Effector memory CD4-positive, alpha-beta T cell (primary cell): ENCODE measurements around the gene APCDD1L.

Experiments
- DNase-seq, 3 donors: peaks; one replicate each; pipeline ENCODE4 v3.0.0-alpha.2; 2020
- H3K27ac ChIP-seq: 2 replicates; pipeline ENCODE4 v1.7.0; 2013; ENCODE audit warnings: mild to moderate bottlenecking, low read length, moderate library complexity; ENCODE audit not compliant: insufficient read depth, poor library complexity, severe bottlenecking
- H3K27me3 ChIP-seq: replicated peaks from 2 replicates; pipeline ENCODE4 v1.7.0; 2013; ENCODE audit warnings: mild to moderate bottlenecking, low read length; ENCODE audit not compliant: insufficient read depth, control insufficient read depth, poor library complexity, severe bottlenecking
- H3K36me3 ChIP-seq: 2 replicates; pipeline ENCODE4 v1.7.0; 2013; ENCODE audit warnings: mild to moderate bottlenecking, low read length, moderate library complexity; ENCODE audit not compliant: control insufficient read depth, insufficient read depth
- H3K4me1 ChIP-seq: 2 replicates; pipeline ENCODE4 v1.7.0; 2013; ENCODE audit warnings: low read length, mild to moderate bottlenecking; ENCODE audit not compliant: control insufficient read depth, insufficient read depth, poor library complexity, severe bottlenecking
- H3K4me3 ChIP-seq: 2 replicates; pipeline ENCODE4 v1.7.0; 2013; ENCODE audit warnings: low read length, low read depth, mild to moderate bottlenecking; ENCODE audit not compliant: insufficient read depth, poor library complexity, severe bottlenecking
- H3K9me3 ChIP-seq: 2 replicates; pipeline ENCODE4 v1.7.0; 2013; ENCODE audit warnings: mild to moderate bottlenecking, low read length, moderate library complexity; ENCODE audit not compliant: control insufficient read depth

The APCDD1L gene

GRCh38 chr20:58492795-58493524, 22.2 kb downstream of the APCDD1L start:
- no peak for DNase-seq
- H3K4me1 ChIP-seq = no peaks in the 10 kb centered on the region
- no peaks in the 10 kb centered on the region for H3K36me3 ChIP-seq
- H3K27me3 ChIP-seq = no peaks in the 10 kb centered on the region
- no peaks in the 10 kb centered on the region for H3K9me3 ChIP-seq
- H3K27ac ChIP-seq = no peak overlapping the region
- H3K4me3 ChIP-seq = no peak overlapping the region

DNA sequence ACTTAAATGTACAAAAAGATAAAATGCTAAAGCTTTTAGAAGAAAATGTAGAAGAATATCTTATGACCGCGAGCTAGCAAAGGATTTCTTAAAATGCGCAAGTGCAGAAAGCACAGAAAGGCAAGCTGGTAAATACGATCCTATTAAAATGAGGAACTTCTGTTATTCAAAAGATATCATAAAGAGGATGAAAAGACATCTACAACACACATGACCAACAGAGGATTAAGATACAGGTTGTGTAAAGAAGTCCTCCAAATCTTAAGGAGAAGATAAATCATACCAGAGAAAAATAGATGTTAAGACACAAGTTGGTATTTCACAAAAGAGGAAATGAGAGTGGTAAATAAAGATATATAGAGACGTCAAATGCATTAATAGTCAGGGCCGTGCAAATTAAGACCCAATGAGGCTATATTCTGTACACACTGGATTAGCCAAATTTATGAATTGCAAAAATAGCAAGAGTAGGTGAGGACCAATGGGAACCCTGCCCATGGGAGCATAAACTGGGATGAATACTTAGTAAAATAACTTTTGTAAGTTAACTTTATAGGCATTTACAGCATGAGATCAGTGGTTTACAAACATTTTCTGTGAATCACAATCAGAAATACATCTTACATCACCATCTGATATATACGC, 23.0 kb downstream of the APCDD1L start:
- Histone ChIP-seq H3K36me3 (no peaks in the 10 kb centered on the region), H3K4me3 (no peak overlapping the region), H3K27ac (no peak overlapping the region), H3K9me3 (no peaks in the 10 kb centered on the region), H3K27me3 (no peaks in the 10 kb centered on the region), H3K4me1 (no peaks in the 10 kb centered on the region)
- no peak for DNase-seq

DNA sequence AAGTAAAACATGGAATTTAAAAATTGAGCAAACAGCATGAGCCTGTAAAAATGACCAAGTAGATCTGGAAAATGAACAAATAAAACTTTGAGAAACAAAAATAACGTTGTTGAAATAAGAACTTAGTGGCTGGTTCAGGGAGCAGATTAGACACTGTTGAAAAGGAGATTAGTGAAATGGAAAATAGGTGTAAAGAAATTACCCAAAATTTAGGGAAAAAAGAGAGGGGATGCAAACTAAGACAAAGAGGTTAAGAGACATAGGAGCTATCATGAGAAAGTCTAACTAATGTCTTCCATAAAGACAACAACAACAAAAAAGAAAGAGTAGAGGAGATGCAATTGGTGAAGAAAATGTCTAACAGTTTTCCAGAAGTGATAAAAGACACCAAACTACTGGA, 29.0 kb downstream of the APCDD1L start:
- Histone ChIP-seq H3K27ac (no peak overlapping the region), H3K27me3 (no peaks in the 10 kb centered on the region), H3K4me3 (no peak overlapping the region), H3K36me3 (no peaks in the 10 kb centered on the region), H3K9me3 (peaks cover 12% of the 10 kb centered on the region), H3K4me1 (no peaks in the 10 kb centered on the region)
- DNase-seq = no peak

DNA sequence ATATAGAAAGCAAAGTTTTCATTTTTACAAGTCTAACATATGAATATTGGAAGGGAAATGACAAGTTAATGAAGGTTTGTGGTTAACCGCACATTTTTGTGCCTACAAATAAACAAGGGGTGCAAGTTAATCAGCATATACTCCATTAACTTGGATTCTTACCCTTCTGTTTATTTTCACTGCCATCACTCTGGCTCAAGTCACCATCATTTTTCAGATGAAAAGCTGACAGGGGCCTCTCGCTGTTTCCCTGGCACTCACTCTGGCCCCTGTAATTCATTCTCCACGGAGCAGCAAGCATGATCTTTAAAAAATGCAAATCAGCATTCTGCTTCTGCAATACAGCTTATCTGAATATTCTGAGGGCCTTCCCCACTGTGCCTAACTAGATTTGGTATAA, 29.8 kb downstream of the APCDD1L start:
- H3K4me1 ChIP-seq = no peaks in the 10 kb centered on the region
- H3K27ac ChIP-seq = no peak overlapping the region
- no peak for DNase-seq
- H3K4me3 ChIP-seq = no peak overlapping the region
- H3K9me3 ChIP-seq = peaks cover 12% of the 10 kb centered on the region
- no peaks in the 10 kb centered on the region for H3K27me3 ChIP-seq
- no peaks in the 10 kb centered on the region for H3K36me3 ChIP-seq

GRCh38 chr20:58483470-58483869, 31.7 kb downstream of the APCDD1L start:
- Histone ChIP-seq H3K4me1 (no peaks in the 10 kb centered on the region), H3K36me3 (no peaks in the 10 kb centered on the region), H3K27me3 (no peaks in the 10 kb centered on the region), H3K9me3 (peaks cover 12% of the 10 kb centered on the region), H3K4me3 (no peak overlapping the region), H3K27ac (no peak overlapping the region)
- DNase-seq = no peak

DNA sequence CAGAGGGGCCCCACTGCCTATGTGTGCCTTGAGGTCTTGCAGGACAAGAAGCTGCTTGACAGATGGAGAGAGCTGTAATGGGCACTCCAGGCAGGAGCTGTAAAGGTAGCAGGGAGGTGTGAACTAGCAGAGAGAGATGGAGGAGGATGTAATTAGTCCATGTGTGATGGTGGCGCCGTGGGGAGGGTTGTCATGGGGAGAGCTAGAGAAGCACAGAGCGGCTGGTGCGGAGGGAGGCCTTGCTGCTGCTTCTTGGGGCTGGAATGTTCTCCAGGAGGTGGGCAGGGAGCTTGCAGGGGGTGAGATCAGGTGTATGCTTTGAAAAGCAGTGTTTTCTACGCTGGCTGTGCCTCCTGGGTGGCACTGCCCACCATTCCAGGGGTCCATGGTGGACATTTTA, 32.1 kb downstream of the APCDD1L start:
- H3K27ac ChIP-seq = no peak overlapping the region
- H3K9me3 ChIP-seq = peaks cover 12% of the 10 kb centered on the region
- DNase-seq = no peak

GRCh38 chr20:58482416-58482815, 32.8 kb downstream of the APCDD1L start:
- H3K4me1 ChIP-seq = no peaks in the 10 kb centered on the region
- no peak overlapping the region for H3K27ac ChIP-seq
- H3K36me3 ChIP-seq = no peaks in the 10 kb centered on the region
- H3K9me3 ChIP-seq = peaks cover 12% of the 10 kb centered on the region
- no peak overlapping the region for H3K4me3 ChIP-seq
- H3K27me3 ChIP-seq = no peaks in the 10 kb centered on the region
- no peak for DNase-seq

More for the DNA sequence above, 32.1 kb downstream of the APCDD1L start:
- H3K4me3 ChIP-seq = no peak overlapping the region
- no peaks in the 10 kb centered on the region for H3K27me3 ChIP-seq
- H3K4me1 ChIP-seq = no peaks in the 10 kb centered on the region
- no peaks in the 10 kb centered on the region for H3K36me3 ChIP-seq

GRCh38 chr20:58481481-58482021, 33.6 kb downstream of the APCDD1L start:
- H3K9me3 ChIP-seq = peaks cover 11% of the 10 kb centered on the region

DNA sequence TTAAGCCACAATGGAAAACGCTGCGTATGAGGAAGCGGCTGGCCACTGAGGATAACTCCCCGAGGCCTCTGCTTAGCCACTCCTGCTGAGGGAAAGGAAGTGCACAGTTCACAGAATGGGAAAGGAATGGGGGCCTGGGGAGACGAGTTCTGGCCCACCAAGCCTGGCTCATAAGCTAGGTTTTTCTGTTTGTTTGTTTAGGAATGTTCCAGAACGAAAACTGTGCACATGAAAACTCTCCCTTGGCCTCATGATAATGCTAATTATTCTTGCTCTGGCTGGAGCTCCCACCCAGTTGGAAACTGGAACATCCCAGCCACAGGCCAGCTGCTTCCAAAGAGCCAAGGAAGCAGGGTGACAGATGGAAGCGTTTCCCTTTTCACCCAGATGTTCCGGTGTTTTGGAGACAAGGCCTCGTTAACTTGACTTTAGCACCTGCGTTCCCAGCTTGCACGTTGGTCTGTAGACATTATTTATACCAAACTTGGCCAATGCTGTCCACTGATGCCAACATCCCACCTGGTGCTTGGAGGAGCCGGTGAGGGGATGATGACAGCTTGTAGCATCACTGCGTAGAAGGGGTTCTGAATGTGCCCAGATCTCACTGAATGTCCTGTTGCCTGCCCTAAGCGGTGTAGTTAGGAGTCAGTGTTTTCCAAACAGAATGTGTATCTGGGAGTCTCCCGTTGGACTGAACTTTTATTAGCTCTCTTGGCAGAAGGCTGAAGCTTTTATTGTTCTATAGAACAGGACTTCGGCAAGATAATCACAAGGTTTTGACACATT, 34.5 kb downstream of the APCDD1L start:
- Histone ChIP-seq H3K9me3 (peaks cover 3% of the 10 kb centered on the region), H3K27ac (no peak overlapping the region), H3K4me1 (no peaks in the 10 kb centered on the region), H3K36me3 (no peaks in the 10 kb centered on the region), H3K27me3 (no peaks in the 10 kb centered on the region), H3K4me3 (no peak overlapping the region)
- no peak for DNase-seq

More at GRCh38 chr20:58481481-58482021, 33.6 kb downstream of the APCDD1L start:
- DNase-seq = no peak
- no peaks in the 10 kb centered on the region for H3K4me1 ChIP-seq
- no peaks in the 10 kb centered on the region for H3K27me3 ChIP-seq
- no peak overlapping the region for H3K27ac ChIP-seq
- H3K36me3 ChIP-seq = no peaks in the 10 kb centered on the region
- H3K4me3 ChIP-seq = no peak overlapping the region
